H9 (cell line): ENCODE measurements around the gene SIPA1. TPM values are rescaled to one million over a fixed set of nuclear protein-coding genes. Genes with fewer than 3 reads are reported as not detected.

Experiments used
- DNase-seq: peaks from one replicate; pipeline ENCODE4 v3.0.0-alpha.2; 2017
- H2AFZ ChIP-seq: one replicate; pipeline ENCODE4 v1.6.1; 2013; ENCODE audit warnings: mild to moderate bottlenecking, low read length, control low read depth, moderate library complexity
- H2AK5ac ChIP-seq: 2 replicates; pipeline ENCODE4 v1.6.1; 2013; ENCODE audit warnings: low read length, control low read depth, mixed read lengths; ENCODE audit not compliant: insufficient read length
- H2BK120ac ChIP-seq: one replicate; pipeline ENCODE4 v1.6.1; 2013; ENCODE audit warnings: low read depth, mild to moderate bottlenecking, low read length, control low read depth, inconsistent platforms; ENCODE audit not compliant: poor library complexity, severe bottlenecking
- H2BK12ac ChIP-seq: 2 replicates; pipeline ENCODE4 v1.6.1; 2013; ENCODE audit warnings: low read length, control low read depth, mixed read lengths, low read depth; ENCODE audit not compliant: insufficient read length
- H2BK15ac ChIP-seq: 2 replicates; pipeline ENCODE4 v1.6.1; 2013; ENCODE audit warnings: low read depth, low read length, control low read depth
- H2BK20ac ChIP-seq: one replicate; pipeline ENCODE4 v1.6.1; 2013; ENCODE audit warnings: low read depth, mild to moderate bottlenecking, low read length, control low read depth, inconsistent platforms; ENCODE audit not compliant: poor library complexity, severe bottlenecking
- H2BK5ac ChIP-seq: 2 replicates; pipeline ENCODE4 v1.6.1; 2013; ENCODE audit warnings: low read length, control low read depth, mixed read lengths; ENCODE audit not compliant: insufficient read length
- H3K14ac ChIP-seq: 2 replicates; pipeline ENCODE4 v1.6.1; 2013; ENCODE audit warnings: low read length, control low read depth; ENCODE audit not compliant: insufficient read depth
- H3K18ac ChIP-seq: 2 replicates; pipeline ENCODE4 v1.6.1; 2013; ENCODE audit warnings: low read depth, mild to moderate bottlenecking, mixed read lengths, low read length, control low read depth; ENCODE audit not compliant: insufficient read length
- H3K23ac ChIP-seq: 2 replicates; pipeline ENCODE4 v1.6.1; 2013; ENCODE audit warnings: low read length, control low read depth, mixed read lengths, low read depth; ENCODE audit not compliant: insufficient read length
- H3K23me2 ChIP-seq: 2 replicates; pipeline ENCODE4 v1.6.1; 2013; ENCODE audit warnings: low read depth, mild to moderate bottlenecking, mixed read lengths, low read length, control low read depth; ENCODE audit not compliant: insufficient read length, poor library complexity, severe bottlenecking
- H3K27ac ChIP-seq: 2 replicates; pipeline ENCODE4 v1.5.1; 2013; ENCODE audit warnings: low read length, control low read depth, mixed read lengths, low read depth; ENCODE audit not compliant: insufficient read length
- H3K27me3 ChIP-seq: 2 replicates; pipeline ENCODE4 v1.6.1; 2013; ENCODE audit warnings: low read length, control low read depth, inconsistent platforms; ENCODE audit not compliant: insufficient read depth
- H3K4ac ChIP-seq: 2 replicates; pipeline ENCODE4 v1.6.1; 2013; ENCODE audit warnings: low read depth, mild to moderate bottlenecking, control low read depth, inconsistent platforms, low read length, moderate library complexity
- H3K4me1 ChIP-seq: 2 replicates; pipeline ENCODE4 v1.6.1; 2013; ENCODE audit warnings: low read length, control low read depth, inconsistent platforms; ENCODE audit not compliant: insufficient read depth
- H3K4me2 ChIP-seq: 2 replicates; pipeline ENCODE4 v1.6.1; 2013; ENCODE audit warnings: low read length, control low read depth, mixed read lengths; ENCODE audit not compliant: insufficient read length, insufficient read depth
- H3K56ac ChIP-seq: 2 replicates; pipeline ENCODE4 v1.6.1; 2013; ENCODE audit warnings: low read depth, mild to moderate bottlenecking, mixed read lengths, low read length, control low read depth; ENCODE audit not compliant: insufficient read length
- H3K79me1 ChIP-seq: 2 replicates; pipeline ENCODE4 v1.6.1; 2013; ENCODE audit warnings: low read depth, mild to moderate bottlenecking, moderate library complexity, low read length, control low read depth, inconsistent platforms; ENCODE audit not compliant: insufficient read depth, poor library complexity, severe bottlenecking
- H3K79me2 ChIP-seq: 2 replicates; pipeline ENCODE4 v1.6.1; 2013; ENCODE audit warnings: low read length, control low read depth, inconsistent platforms; ENCODE audit not compliant: insufficient read depth
- H3K9ac ChIP-seq: 2 replicates; pipeline ENCODE4 v1.6.1; 2013; ENCODE audit warnings: low read length, control low read depth, mixed read lengths; ENCODE audit not compliant: insufficient read length; ENCODE audit errors: extremely low read depth
- H3K9me3 ChIP-seq: one replicate; pipeline ENCODE4 v1.6.1; 2013; ENCODE audit warnings: low read depth, low read length, inconsistent platforms; ENCODE audit not compliant: control insufficient read depth
- H3T11ph ChIP-seq: one replicate; pipeline ENCODE4 v1.6.1; 2013; ENCODE audit warnings: mild to moderate bottlenecking, low read length, control low read depth, inconsistent platforms
- H4K20me1 ChIP-seq: one replicate; pipeline ENCODE4 v1.6.1; 2013; ENCODE audit not compliant: control insufficient read depth, insufficient read length, insufficient read depth
- H4K5ac ChIP-seq: 2 replicates; pipeline ENCODE4 v1.6.1; 2013; ENCODE audit warnings: low read depth, mild to moderate bottlenecking, mixed read lengths, low read length, control low read depth; ENCODE audit not compliant: insufficient read length
- H4K8ac ChIP-seq: replicated peaks from 2 replicates; pipeline ENCODE4 v1.6.1; 2013; ENCODE audit warnings: low read length, control low read depth, mixed read lengths, low read depth; ENCODE audit not compliant: insufficient read length
- H4K91ac ChIP-seq: 2 replicates; pipeline ENCODE4 v1.6.1; 2013; ENCODE audit warnings: low read depth, mild to moderate bottlenecking, moderate library complexity, mixed read lengths, low read length, control low read depth; ENCODE audit not compliant: insufficient read length
- H3K27ac Mint-ChIP-seq, 3 experiments: 2 replicates in 2 of 3; 3 replicates in 1 of 3; pipeline ENCODE4 v1.8.0; 2020 to 2021; ENCODE audit warnings: mixed read lengths in 3 of 3, mild to moderate bottlenecking in 1 of 3, moderate library complexity in 1 of 3
- H3K27me3 Mint-ChIP-seq: 2 replicates; pipeline ENCODE4 v1.8.0; 2021; ENCODE audit warnings: low read depth, mild to moderate bottlenecking, moderate library complexity, mixed read lengths
- H3K36me3 Mint-ChIP-seq, 3 experiments: 2 replicates in 2 of 3; 3 replicates in 1 of 3; pipeline ENCODE4 v1.8.0; 2020 to 2021; ENCODE audit warnings: low read depth in 3 of 3, mixed read lengths in 3 of 3; ENCODE audit not compliant: insufficient read depth in 1 of 3
- H3K4me1 Mint-ChIP-seq, 2 experiments: 2 replicates each; pipeline ENCODE4 v1.8.0; 2020; ENCODE audit warnings: mixed read lengths in 2 of 2
- H3K4me3 Mint-ChIP-seq, 2 experiments: 2 replicates in 1 of 2; 3 replicates in 1 of 2; pipeline ENCODE4 v1.8.0; 2020 to 2021; ENCODE audit warnings: mild to moderate bottlenecking in 2 of 2, mixed read lengths in 2 of 2, moderate library complexity in 1 of 2
- H3K9me3 Mint-ChIP-seq, 2 experiments: 2 replicates in 1 of 2; 3 replicates in 1 of 2; pipeline ENCODE4 v1.8.0; 2020; ENCODE audit warnings: mild to moderate bottlenecking in 2 of 2, mixed read lengths in 2 of 2, moderate library complexity in 1 of 2
- WGBS: extraction: QIAGEN DNeasy Blood & Tissue Kit; methylation state at CpG from one replicate; pipeline ENCODE4 v1.1.7; 2013; ENCODE audit warnings: missing lambda C conversion rate, low lambda C conversion rate, mixed read lengths; ENCODE audit not compliant: insufficient read length; ENCODE audit errors: extremely low coverage; 5-methylcytosine and 5-hydroxymethylcytosine counted together
- total RNA-seq: library from RNA; stranded (reverse); gene quantifications from 2 replicates; pipeline ENCODE4 v1.2.1, GENCODE V29; 2021
- TF ChIP-seq, protein P1 (sequence below): fragments of 200-600 bp; sonication (generic); conservative IDR thresholded peaks from 3 replicates; pipeline ENCODE4 v1.8.0; 2021; ENCODE audit warnings: antibody characterized with exemption, mild to moderate bottlenecking

SIPA1 gene
- total RNA-seq, 1 experiment from 2014 or later, result 32.0 TPM

DNA sequence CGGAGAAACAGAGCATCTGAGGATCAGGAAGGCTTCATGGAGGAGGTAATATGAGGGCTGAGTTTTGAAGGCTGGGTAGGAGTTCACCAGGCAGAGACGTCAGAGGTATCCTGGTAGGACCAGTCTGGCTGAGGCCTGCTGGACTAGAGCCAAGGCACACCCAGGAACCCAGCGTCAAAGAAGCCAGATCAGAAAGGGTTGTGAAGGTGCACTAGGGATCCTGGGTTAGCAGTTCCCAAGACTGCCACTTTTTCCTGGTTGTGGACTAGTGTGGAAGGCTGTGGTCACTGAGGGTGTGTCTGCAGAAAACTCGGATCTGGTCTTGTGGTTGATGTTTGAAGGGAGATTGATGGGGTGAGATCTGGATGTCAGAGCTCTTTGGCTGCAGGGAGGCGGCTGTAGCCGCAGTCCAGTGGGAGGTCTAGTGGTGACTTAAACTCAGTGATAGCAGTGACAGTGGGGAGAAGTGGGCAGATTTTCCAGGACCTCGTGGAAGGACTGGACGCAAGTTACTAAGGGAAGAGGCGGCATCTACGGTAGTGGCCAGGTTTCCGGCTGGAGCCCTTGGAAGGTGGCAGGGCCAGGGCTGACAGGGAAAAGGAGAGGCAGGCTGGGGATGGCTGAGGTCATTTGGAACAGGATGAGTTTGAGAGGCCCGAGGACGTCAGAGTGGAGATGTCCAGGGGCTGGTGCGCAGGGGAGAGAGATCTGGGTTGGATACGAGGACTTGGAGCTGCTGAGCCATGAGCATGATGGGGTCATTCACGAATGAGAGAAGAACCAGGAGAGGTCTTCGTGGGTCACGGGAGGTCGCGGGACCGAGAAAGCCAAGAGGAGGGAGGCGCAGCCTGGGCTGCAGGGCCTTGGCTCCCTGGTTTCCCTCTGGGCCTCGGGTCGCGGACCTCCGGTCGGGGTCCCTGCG is 13.9 kb downstream of the SIPA1 start:
- H3K27me3 Mint-ChIP-seq, result peaks cover 3% of the 10 kb centered on the region
- no CpG with 5 or more reads among the region's 28 CpGs for WGBS

More for the DNA sequence above, 13.9 kb downstream of the SIPA1 start:
- no peaks in the 10 kb centered on the region for H3K79me2 ChIP-seq
- TF ChIP-seq, protein P1, sequence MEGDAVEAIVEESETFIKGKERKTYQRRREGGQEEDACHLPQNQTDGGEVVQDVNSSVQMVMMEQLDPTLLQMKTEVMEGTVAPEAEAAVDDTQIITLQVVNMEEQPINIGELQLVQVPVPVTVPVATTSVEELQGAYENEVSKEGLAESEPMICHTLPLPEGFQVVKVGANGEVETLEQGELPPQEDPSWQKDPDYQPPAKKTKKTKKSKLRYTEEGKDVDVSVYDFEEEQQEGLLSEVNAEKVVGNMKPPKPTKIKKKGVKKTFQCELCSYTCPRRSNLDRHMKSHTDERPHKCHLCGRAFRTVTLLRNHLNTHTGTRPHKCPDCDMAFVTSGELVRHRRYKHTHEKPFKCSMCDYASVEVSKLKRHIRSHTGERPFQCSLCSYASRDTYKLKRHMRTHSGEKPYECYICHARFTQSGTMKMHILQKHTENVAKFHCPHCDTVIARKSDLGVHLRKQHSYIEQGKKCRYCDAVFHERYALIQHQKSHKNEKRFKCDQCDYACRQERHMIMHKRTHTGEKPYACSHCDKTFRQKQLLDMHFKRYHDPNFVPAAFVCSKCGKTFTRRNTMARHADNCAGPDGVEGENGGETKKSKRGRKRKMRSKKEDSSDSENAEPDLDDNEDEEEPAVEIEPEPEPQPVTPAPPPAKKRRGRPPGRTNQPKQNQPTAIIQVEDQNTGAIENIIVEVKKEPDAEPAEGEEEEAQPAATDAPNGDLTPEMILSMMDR, result no peak
- H3K4me1 Mint-ChIP-seq, result peaks cover 20 to 23% of the 10 kb centered on the region in 2 experiments
- H3K4ac ChIP-seq, result no peak overlapping the region
- H3K27me3 ChIP-seq, result no peaks in the 10 kb centered on the region
- H3K4me2 ChIP-seq, result peak overlapping the region; percentile 86
- no peak overlapping the region for H2BK15ac ChIP-seq
- no peak overlapping the region for H4K8ac ChIP-seq
- no peaks in the 10 kb centered on the region for H3K9me3 ChIP-seq
- no peak overlapping the region for H3K27ac ChIP-seq
- H2AFZ ChIP-seq, result no peak overlapping the region
- H3K9me3 Mint-ChIP-seq, result no peaks in the 10 kb centered on the region; a peak in 1 of 5 replicates
- DNase-seq, result no peak
- no peak overlapping the region for H2BK5ac ChIP-seq
- H4K20me1 ChIP-seq, result no peaks in the 10 kb centered on the region
- no peak overlapping the region for H2BK20ac ChIP-seq
- H2BK12ac ChIP-seq, result no peak overlapping the region
- H3K9ac ChIP-seq, result peak overlapping the region; percentile 39
- no peak overlapping the region for H3T11ph ChIP-seq
- H3K4me3 Mint-ChIP-seq, result peak overlapping the region; percentile 78 to 80
- H4K5ac ChIP-seq, result no peak overlapping the region
- H3K27ac Mint-ChIP-seq, result peak overlapping the region in 2 of 3 experiments; percentile 47 to 90; a peak in 3 of 7 replicates
- peaks cover 4% of the 10 kb centered on the region for H3K23me2 ChIP-seq
- H2AK5ac ChIP-seq, result no peak overlapping the region
- no peak overlapping the region for H3K56ac ChIP-seq
- no peak overlapping the region for H3K23ac ChIP-seq
- peak overlapping the region; percentile 77; the same call in 1 of the 2 replicates for H3K14ac ChIP-seq
- H3K79me1 ChIP-seq, result no peaks in the 10 kb centered on the region
- H4K91ac ChIP-seq, result no peak overlapping the region
- no peak overlapping the region for H3K18ac ChIP-seq
- peaks cover 4% of the 10 kb centered on the region; the same call in 1 of the 2 replicates for H3K4me1 ChIP-seq
- H3K36me3 Mint-ChIP-seq, result peaks cover 21 to 36% (median 26%) of the 10 kb centered on the region in 3 experiments
- H2BK120ac ChIP-seq, result no peak overlapping the region
